ENCODE measurements around the gene TIMM22. TPM values are rescaled to one million over a fixed set of nuclear protein-coding genes. Genes with fewer than 3 reads are reported as not detected.
"Not testable (repeated sequence)": the region's sequence is repeated elsewhere in the genome, so short reads cannot be mapped to it uniquely, and the experiment has no call there.

Gene TIMM22
- total RNA-seq = 10 to 100 TPM in 2 of 3 donors, 1 to 10 TPM in 1; 8.2 to 11.4 (median 10.1) TPM
- long read RNA-seq, donor 1, transcript TIMM22-201 (4 exons, 3,194 nt) = major isoform, 36 of 38 reads
- long read RNA-seq, donor 1, partial matches to known transcripts = 0 of 38 reads
- long read RNA-seq, donor 1, other reads (novel, unspliced or antisense) = 2 of 38 reads
- long read RNA-seq, donor 2, transcript TIMM22-201 (4 exons, 3,194 nt) = major isoform, 35 of 39 reads
- long read RNA-seq, donor 2, partial matches to known transcripts = 2 of 39 reads
- long read RNA-seq, donor 2, other reads (novel, unspliced or antisense) = 2 of 39 reads

DNA sequence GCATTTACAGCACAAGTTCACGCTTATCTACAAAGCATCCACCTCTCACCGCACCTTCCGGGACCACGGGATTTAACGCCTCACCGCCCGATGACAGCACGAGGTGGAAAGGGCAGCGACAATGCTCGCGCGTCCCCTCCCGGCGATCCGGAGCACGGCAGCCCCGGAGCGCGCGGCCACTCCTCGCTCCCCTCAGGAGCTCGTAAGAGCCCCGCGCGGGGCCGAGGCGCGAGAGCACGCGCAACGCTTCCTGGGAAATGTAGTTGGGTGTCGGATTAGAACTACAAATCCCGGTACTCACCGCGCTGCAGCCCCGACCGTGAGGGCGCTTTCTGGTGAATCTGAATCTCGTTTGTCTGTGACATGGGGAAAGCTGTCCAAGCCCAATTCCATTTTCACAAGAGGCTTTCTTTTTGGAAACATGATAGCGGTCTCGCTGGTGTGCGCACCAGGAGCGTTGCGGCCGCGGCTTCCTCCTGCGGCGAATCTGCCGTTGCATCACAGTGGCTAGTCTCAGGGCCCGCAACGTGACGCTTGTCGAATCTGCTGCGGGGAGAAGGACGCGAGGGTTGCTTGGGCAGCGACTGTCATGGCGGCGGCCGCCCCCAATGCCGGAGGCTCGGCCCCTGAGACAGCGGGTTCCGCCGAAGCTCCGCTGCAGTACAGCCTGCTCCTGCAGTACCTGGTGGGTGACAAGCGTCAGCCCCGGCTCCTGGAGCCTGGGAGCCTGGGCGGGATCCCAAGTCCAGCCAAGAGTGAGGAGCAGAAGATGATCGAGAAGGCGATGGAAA, at the start of gene TIMM22:
Gene TIMM22 (plus strand): TSS at position 576 of the 791 bp plus-strand sequence. CDS start 14 bp downstream, at position 590.
- H3K4me1 ChIP-seq (ENCODE audit: low read depth) = peaks cover 12% of the 10 kb centered on the region
- intact Hi-C loops (cut with DNase I, micrococcal nuclease) = no loop called here
- no peaks in the 10 kb centered on the region for H3K9me3 ChIP-seq
- H3K4me3 ChIP-seq = peak within 1 kb of the TSS; percentile 96
- H3K36me3 ChIP-seq (ENCODE audit: low read depth) = peaks cover 4% of the 10 kb centered on the region
- ATAC-seq = peak; percentile 93
- DNase-seq = peak; percentile 94 to 96 (median 95)
- TF ChIP-seq, protein P1, sequence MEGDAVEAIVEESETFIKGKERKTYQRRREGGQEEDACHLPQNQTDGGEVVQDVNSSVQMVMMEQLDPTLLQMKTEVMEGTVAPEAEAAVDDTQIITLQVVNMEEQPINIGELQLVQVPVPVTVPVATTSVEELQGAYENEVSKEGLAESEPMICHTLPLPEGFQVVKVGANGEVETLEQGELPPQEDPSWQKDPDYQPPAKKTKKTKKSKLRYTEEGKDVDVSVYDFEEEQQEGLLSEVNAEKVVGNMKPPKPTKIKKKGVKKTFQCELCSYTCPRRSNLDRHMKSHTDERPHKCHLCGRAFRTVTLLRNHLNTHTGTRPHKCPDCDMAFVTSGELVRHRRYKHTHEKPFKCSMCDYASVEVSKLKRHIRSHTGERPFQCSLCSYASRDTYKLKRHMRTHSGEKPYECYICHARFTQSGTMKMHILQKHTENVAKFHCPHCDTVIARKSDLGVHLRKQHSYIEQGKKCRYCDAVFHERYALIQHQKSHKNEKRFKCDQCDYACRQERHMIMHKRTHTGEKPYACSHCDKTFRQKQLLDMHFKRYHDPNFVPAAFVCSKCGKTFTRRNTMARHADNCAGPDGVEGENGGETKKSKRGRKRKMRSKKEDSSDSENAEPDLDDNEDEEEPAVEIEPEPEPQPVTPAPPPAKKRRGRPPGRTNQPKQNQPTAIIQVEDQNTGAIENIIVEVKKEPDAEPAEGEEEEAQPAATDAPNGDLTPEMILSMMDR (IDR thresholded peaks at IDR 0.05) = peak; percentile 87

DNA sequence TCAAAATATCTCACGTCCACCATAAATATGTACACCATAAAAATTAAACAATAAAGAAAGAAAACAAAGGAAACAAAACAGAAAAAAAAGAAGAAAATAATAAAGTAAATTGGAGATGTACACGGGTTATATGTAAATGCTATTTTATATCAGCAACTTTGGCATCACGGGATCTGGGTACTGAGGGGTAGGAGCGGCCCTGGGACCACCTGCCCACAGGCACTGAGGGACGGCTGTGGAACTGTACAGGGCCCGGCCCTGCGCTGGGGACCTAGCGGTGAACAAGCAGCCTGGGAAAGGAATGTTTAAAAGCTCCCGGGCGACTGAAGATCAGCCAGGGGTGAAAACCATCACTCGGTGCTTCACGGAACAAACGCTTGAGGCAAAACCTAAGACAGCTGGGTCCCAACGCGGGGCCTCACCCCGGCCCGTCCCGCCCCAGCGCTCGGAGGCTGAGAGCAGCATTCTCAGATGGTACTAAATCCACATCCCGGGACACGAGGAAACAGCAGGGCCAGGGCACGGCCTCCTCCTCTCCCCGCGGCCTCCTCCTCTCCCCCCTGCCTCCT, 48.6 kb upstream of the TIMM22 start:
- DNase-seq (no peak), ATAC-seq (no peak)
- Histone ChIP-seq H3K9me3 (no peaks in the 10 kb centered on the region), H3K36me3 (ENCODE audit: low read depth) (no peaks in the 10 kb centered on the region), H3K4me1 (ENCODE audit: low read depth) (no peaks in the 10 kb centered on the region), H3K4me3 (no peak overlapping the region)
- intact Hi-C loops (cut with DNase I, micrococcal nuclease) = no loop called here
- TF ChIP-seq, protein P1 (IDR thresholded peaks at IDR 0.05) = no peak

DNA sequence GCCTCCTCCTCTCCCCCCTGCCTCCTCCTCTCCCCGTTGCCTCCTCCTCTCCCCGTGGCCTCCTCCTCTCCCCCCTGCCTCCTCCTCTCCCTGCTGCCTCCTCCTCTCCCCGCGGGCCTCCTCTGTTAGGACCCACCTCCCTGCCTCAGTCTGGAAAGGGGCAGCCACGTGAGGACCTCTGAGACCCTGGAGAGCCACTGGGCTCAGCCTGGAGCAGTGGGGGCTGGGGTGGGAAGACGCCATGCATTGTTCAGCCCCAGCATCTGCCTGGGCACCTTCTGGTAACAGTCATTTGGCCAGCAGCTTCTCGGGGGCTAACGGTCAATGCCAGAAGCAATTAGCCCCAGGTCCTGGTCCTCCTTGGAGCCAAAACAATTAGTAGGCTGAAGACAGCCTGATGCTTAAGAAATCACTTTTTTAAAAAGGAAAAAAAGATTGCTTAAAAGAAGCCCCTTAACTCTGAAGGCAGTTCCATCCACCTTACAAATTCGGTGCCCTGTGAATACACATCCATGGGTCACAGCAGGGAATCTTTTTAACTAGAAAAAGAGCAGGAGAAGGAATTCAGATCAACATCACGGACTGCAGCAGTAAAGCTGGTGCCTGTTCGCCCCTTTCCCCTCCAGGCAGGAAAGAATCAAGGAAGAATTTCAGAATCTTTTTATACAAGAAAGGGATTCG, 47.2 kb upstream of the TIMM22 start:
- DNase-seq (no peak), ATAC-seq (no peak)
- H3K36me3 ChIP-seq (ENCODE audit: low read depth) = no peaks in the 10 kb centered on the region
- no peak overlapping the region for H3K4me3 ChIP-seq
- no peaks in the 10 kb centered on the region for H3K4me1 ChIP-seq (ENCODE audit: low read depth)
- TF ChIP-seq, protein P1 (IDR thresholded peaks at IDR 0.05) = no peak
- no peaks in the 10 kb centered on the region for H3K9me3 ChIP-seq
- intact Hi-C loops (cut with DNase I, micrococcal nuclease) = no loop called here

DNA sequence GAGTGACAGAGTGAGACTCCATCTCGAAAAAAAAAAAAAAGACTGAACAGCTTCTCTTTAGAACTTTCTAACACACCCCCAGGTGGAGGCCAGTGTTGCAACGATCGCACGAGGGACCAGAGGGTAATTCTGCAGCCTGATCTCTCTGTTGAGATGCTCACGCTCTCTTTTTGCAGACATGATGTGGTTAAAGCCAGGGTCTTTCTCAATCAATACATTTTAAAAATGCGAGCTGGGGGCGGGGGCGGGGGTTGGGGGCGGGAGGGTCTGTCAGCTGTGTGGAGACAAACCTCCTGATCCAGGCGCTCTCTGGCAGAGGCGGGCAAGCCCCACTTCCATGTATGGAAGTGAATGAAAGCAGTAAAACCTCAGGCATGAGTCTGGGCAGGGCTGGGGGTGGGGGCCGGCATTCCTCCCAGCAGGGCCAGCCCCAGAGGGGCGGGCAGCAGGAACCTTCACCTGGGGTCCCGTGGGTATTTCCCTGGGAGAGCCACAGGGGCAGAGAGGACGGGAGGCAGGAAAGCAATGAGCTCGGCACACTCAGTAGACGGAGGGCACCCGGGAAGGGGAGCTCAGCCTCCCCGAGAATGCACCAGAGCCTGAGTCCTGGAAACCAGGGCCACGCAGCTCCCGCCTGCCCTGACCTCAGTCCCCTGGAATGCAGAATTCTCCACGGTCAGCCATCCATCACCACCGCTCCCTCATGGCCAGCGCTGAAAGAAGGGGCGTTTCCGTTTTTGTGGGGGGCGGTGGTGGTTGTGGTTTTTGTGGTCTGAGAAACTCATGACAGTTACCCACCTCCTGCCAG, 45.4 kb upstream of the TIMM22 start:
- H3K4me1 ChIP-seq (ENCODE audit: low read depth) = no peaks in the 10 kb centered on the region
- ATAC-seq (no peak), DNase-seq (peak in 1 of 3 donors; percentile 28)
- H3K36me3 ChIP-seq (ENCODE audit: low read depth) = no peaks in the 10 kb centered on the region
- TF ChIP-seq, protein P1 (IDR thresholded peaks at IDR 0.05) = no peak
- intact Hi-C loops (cut with DNase I, micrococcal nuclease) = no loop called here
- no peak overlapping the region for H3K4me3 ChIP-seq
- H3K9me3 ChIP-seq = no peaks in the 10 kb centered on the region

DNA sequence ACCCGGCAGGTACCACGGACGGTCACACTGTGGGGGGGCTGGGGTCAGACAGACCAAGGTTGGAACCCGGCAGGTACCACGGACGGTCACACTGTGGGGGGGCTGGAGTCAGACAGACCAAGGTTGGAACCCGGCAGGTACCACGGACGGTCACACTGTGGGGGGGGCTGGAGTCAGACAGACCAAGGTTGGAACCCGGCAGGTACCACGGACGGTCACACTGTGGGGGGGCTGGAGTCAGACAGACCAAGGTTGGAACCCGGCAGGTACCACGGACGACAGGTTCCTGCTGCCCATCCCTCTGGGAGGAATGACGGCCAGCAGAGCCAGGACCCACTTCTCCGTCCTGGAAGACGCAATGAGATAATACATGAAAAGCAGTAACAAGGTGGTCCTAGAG, 44.3 kb upstream of the TIMM22 start:
- H3K4me1 ChIP-seq (ENCODE audit: low read depth); ATAC-seq; H3K9me3 ChIP-seq; H3K36me3 ChIP-seq (ENCODE audit: low read depth); intact Hi-C loops (cut with DNase I, micrococcal nuclease); H3K4me3 ChIP-seq: not testable (repeated sequence)
- peak in 1 of 3 donors; percentile 0 for DNase-seq
